Measurements from ENCODE around the gene TMA7B.

The TMA7B gene

GRCh38 chr22:39959640-39960447, at the start of gene TMA7B:
TMA7B (plus strand) TSS chr22:39960397; CDS start chr22:39964375, 3,978 bp downstream.
- peak; percentile 37 for DNase-seq

GRCh38 chr22:39910876-39911613, 49.2 kb upstream of the TMA7B start:
- no peak for DNase-seq

- DNase-seq = no peak
These were observed 46.9 kb upstream of the TMA7B start for GRCh38 chr22:39913321-39913720.

- DNase-seq = no peak
These were observed 46.3 kb upstream of the TMA7B start for GRCh38 chr22:39913886-39914285.

GRCh38 chr22:39914584-39914983, 45.6 kb upstream of the TMA7B start:
- DNase-seq = no peak

GRCh38 chr22:39915295-39915726, 44.9 kb upstream of the TMA7B start:
- DNase-seq = no peak

GRCh38 chr22:39916496-39916895, 43.7 kb upstream of the TMA7B start:
- DNase-seq = no peak

- no peak for DNase-seq
These were observed 43.0 kb upstream of the TMA7B start for GRCh38 chr22:39917197-39917643.

GRCh38 chr22:39917776-39918495, 42.3 kb upstream of the TMA7B start:
- no peak for DNase-seq

- DNase-seq = no peak
These were observed 40.0 kb upstream of the TMA7B start for GRCh38 chr22:39920134-39920743.

GRCh38 chr22:39923696-39924095, 36.5 kb upstream of the TMA7B start:
- DNase-seq = no peak

GRCh38 chr22:39924286-39924685, 35.9 kb upstream of the TMA7B start:
- no peak for DNase-seq

GRCh38 chr22:39925273-39925672, 34.9 kb upstream of the TMA7B start:
- DNase-seq = no peak

- no peak for DNase-seq
These were observed 34.1 kb upstream of the TMA7B start for GRCh38 chr22:39925909-39926679.

GRCh38 chr22:39926753-39927152, 33.4 kb upstream of the TMA7B start:
- no peak for DNase-seq

- DNase-seq = no peak
These were observed 32.7 kb upstream of the TMA7B start for GRCh38 chr22:39927544-39927943.

- DNase-seq = no peak
These were observed 31.4 kb upstream of the TMA7B start for GRCh38 chr22:39928536-39929520.

- DNase-seq = no peak
These were observed 28.9 kb upstream of the TMA7B start for GRCh38 chr22:39931251-39931650.

GRCh38 chr22:39932166-39932565, 28.0 kb upstream of the TMA7B start:
- DNase-seq = no peak

GRCh38 chr22:39932918-39933649, 27.1 kb upstream of the TMA7B start:
- DNase-seq = peak; percentile 59

Data from CD4-positive, alpha-beta T cell treated with Interferon gamma for 1 hour (primary cell).